Activated naive CD4-positive, alpha-beta T cell treated with anti-CD3 and anti-CD28 coated beads for 36 hours (primary cell): ENCODE data around the gene PSMD9. TPM values are rescaled to one million over a fixed set of nuclear protein-coding genes. Genes with fewer than 3 reads are reported as not detected.
"Not testable (repeated sequence)": the region's sequence is repeated elsewhere in the genome, so short reads cannot be mapped to it uniquely, and the experiment has no call there.

Experiments
- CTCF ChIA-PET: fragments of 350-600 bp; sonication (Branson Sonifier 250); formaldehyde crosslinking; loops from one replicate; lab custom pipeline; 2021; ENCODE audit warnings: antibody characterized with exemption; lab: Charles Lee
- DNase-seq: peaks from one replicate; pipeline ENCODE4 v3.0.0-alpha.2; 2020
- H3K27ac Mint-ChIP-seq: one replicate; pipeline ENCODE4 v1.8.0; 2021; ENCODE audit warnings: mild to moderate bottlenecking, mixed read lengths
- H3K27me3 Mint-ChIP-seq: one replicate; pipeline ENCODE4 v1.8.0; 2021; ENCODE audit warnings: low read depth, mixed read lengths
- H3K36me3 Mint-ChIP-seq: one replicate; pipeline ENCODE4 v1.8.0; 2021; ENCODE audit warnings: low read depth, mixed read lengths
- H3K4me1 Mint-ChIP-seq: one replicate; pipeline ENCODE4 v1.8.0; 2021; ENCODE audit warnings: low read depth, mixed read lengths
- H3K4me3 Mint-ChIP-seq: one replicate; pipeline ENCODE4 v1.8.0; 2021; ENCODE audit warnings: mild to moderate bottlenecking, moderate library complexity, mixed read lengths
- H3K9me3 Mint-ChIP-seq: one replicate; pipeline ENCODE4 v1.8.0; 2021; ENCODE audit warnings: mixed read lengths
- intact Hi-C: fragments of 100-400 bp; cut with micrococcal nuclease; formaldehyde crosslinking; loops from one replicate; pipeline ENCODE4 v1.15.1; 2023
- total RNA-seq, 2 experiments: library from RNA; stranded (reverse); gene quantifications; one replicate each; pipeline ENCODE4 v1.2.3, GENCODE V29; 2021

PSMD9 gene
- total RNA-seq, 2 experiments from 2014 or later: 56.6 to 60.6 TPM

DNA sequence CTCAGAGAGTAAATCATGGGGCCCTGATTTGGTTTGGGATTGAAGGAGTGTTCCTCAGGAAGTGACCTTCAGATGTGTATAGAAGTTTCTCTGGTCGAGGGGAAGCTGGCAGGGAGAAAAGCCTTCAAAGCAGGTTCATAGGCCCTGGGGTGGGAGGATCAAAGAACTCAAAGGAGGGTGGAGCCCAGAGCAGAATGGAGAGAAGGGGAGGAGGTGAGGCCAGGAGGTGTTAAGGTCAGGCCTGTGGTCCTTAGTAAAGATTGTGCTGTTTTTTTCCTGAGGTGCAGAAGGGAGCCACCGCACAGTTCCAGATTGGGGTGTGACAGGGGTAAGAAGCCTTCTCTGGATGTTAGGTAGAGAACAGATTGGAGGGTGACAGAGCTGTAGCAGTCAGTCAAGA is 20.1 kb downstream of the PSMD9 start:
- Mint-ChIP-seq H3K27ac (peak overlapping the region; percentile 10), H3K36me3 (peaks cover 35% of the 10 kb centered on the region), H3K9me3 (no peaks in the 10 kb centered on the region), H3K4me3 (no peak overlapping the region), H3K4me1 (peaks cover 14% of the 10 kb centered on the region), H3K27me3 (no peaks in the 10 kb centered on the region)
- CTCF ChIA-PET: interaction anchor here (0.6 kb wide), 1 partner anchor 79 kb away, joined by 3 read pairs; no protein-coding TSS in a partner anchor
- intact Hi-C loops: no loop called here
- DNase-seq: no peak

- Mint-ChIP-seq H3K4me1 (peaks cover 14% of the 10 kb centered on the region), H3K4me3 (no peak overlapping the region), H3K27ac (peak overlapping the region; percentile 51), H3K36me3 (peaks cover 27% of the 10 kb centered on the region), H3K27me3 (no peaks in the 10 kb centered on the region), H3K9me3 (no peaks in the 10 kb centered on the region)
- CTCF ChIA-PET: interaction anchor here (0.6 to 0.7 kb wide), 2 partner anchors 22 to 210 kb away, joined by 3 to 6 read pairs; no protein-coding TSS in a partner anchor
- peak; percentile 51 for DNase-seq
- intact Hi-C loops: loop anchor here (1.0 kb wide), 1 partner anchor 79 kb away; no protein-coding TSS in a partner anchor
These were observed 23.4 kb downstream of the PSMD9 start for GRCh38 chr12:121911824-121912585.

GRCh38 chr12:121915841-121916321 is 27.3 kb downstream of the PSMD9 start:
- H3K36me3 Mint-ChIP-seq: peaks cover 15% of the 10 kb centered on the region
- no peak overlapping the region for H3K27ac Mint-ChIP-seq
- no peak for DNase-seq
- peaks cover 21% of the 10 kb centered on the region for H3K4me1 Mint-ChIP-seq
- H3K4me3 Mint-ChIP-seq: no peak overlapping the region
- intact Hi-C loops: loop anchor here (5.0 kb wide), 3 partner anchors 91 to 206 kb away; no protein-coding TSS in a partner anchor
- H3K9me3 Mint-ChIP-seq: no peaks in the 10 kb centered on the region
- CTCF ChIA-PET: interaction anchor here (1.3 kb wide), 2 partner anchors 121 to 207 kb away, joined by 3 read pairs; no protein-coding TSS in a partner anchor
- no peaks in the 10 kb centered on the region for H3K27me3 Mint-ChIP-seq

DNA sequence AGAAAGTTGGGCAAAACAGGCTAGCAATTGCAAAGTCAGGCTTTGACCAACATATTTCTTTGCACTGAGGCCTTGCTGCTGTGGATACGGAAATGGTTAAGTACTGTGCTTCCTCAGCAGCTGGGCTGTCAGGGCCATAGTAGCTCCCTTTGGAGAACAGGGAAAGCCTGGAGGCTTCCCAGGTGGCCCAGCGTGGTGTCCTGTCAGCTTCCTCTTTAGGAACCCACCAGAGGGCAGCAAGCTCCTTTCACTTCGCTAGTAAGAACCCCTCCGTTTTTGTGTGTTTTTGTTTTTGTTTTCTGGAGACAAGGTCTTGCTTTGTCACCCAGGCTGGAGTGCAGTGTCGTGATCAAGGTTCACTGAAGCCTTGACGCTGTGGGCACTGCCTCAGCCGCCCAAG is 28.1 kb downstream of the PSMD9 start:
- peaks cover 21% of the 10 kb centered on the region for H3K4me1 Mint-ChIP-seq
- H3K4me3 Mint-ChIP-seq: no peak overlapping the region
- no peaks in the 10 kb centered on the region for H3K27me3 Mint-ChIP-seq
- H3K9me3 Mint-ChIP-seq: no peaks in the 10 kb centered on the region
- no peak for DNase-seq
- H3K27ac Mint-ChIP-seq: no peak overlapping the region
- intact Hi-C loops: loop anchor here (5.0 kb wide), 3 partner anchors 91 to 206 kb away; no protein-coding TSS in a partner anchor
- H3K36me3 Mint-ChIP-seq: peaks cover 12% of the 10 kb centered on the region
- CTCF ChIA-PET: interaction anchor here (0.8 to 1.3 kb wide), 3 partner anchors 21 to 206 kb away, joined by 3 to 5 read pairs (median 3); no protein-coding TSS in a partner anchor

DNA sequence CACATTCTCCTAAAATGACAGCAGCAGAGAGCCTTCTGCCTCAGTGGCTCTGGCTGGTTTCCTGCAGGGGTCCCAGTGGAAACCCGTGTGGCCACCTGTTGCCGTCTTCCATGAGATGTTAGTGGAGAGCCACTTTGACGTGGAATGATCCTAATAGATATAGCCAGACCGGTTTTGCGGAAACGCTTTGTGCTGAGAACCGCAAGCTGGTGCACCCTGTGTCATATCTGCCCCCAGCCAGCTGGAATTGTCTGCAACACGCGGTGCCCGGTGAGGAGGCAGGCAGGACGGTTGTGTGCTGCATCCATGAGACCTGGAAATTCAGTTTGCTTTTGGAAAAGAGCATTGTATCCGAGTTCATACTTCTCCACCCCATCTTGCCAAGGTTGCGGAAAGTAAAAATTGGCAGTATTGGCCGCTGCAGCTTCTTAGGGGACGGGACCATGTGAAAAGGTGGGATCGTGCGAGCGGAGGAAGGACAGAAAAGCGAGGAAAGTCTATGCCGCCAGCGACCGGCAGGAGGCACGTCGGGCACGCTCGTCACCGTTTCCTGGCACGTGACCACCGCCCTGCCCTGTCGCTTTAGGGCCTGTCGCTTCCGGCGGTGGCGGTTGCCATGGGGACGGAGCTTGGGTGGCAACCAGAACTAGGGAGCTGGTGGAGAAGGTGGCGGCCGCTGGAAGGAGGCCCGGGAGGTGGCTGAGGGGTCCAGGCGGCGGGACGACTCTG is 29.5 kb downstream of the PSMD9 start, which contains the start of gene CFAP251:
TSS of gene CFAP251 (plus strand) at position 643 of the 729 bp plus-strand sequence. CDS start 2,714 bp downstream, outside the sequence.
- Mint-ChIP-seq H3K27ac (peak within 1 kb of the TSS; percentile 78), H3K4me3 (peak within 1 kb of the TSS; percentile 69), H3K27me3 (no peaks in the 10 kb centered on the region), H3K36me3 (peaks cover 8% of the 10 kb centered on the region), H3K4me1 (peaks cover 16% of the 10 kb centered on the region), H3K9me3 (no peaks in the 10 kb centered on the region)
- peak; percentile 98 for DNase-seq
- CTCF ChIA-PET: interaction anchor here (0.7 to 2.5 kb wide), 9 partner anchors 10 to 234 kb away, joined by 3 to 11 read pairs (median 4); partner anchors contain the start of genes PSMD9 and RHOF
- intact Hi-C loops: loop anchor here (1.0 to 5.0 kb wide), 7 partner anchors 30 to 204 kb away; partner anchors contain the start of gene PSMD9

DNA sequence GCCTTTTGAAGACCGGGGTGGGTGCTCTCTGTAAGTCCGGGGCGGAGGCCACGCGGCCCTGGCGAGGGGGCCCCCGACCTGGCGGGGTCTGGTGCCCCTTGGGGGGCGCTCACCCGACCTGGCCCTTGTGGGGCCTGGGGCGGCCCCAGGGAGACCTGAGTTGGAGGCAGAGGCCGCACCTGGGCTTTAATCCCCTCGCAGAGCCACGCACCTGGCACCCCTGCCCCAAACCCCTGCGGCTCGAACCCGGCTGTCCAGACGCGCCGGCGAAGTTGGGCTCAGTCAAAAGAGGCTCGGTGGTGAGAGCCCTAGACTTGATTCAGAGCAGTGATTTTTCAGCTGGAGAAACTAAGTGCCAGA is 30.1 kb downstream of the PSMD9 start:
- Mint-ChIP-seq H3K36me3 (peaks cover 8% of the 10 kb centered on the region), H3K27ac (no peak overlapping the region)
- DNase-seq: no peak

GRCh38 chr12:121921066-121921465 is 32.5 kb downstream of the PSMD9 start:
- H3K36me3 Mint-ChIP-seq: peaks cover 6% of the 10 kb centered on the region
- H3K9me3 Mint-ChIP-seq: no peaks in the 10 kb centered on the region
- no peak overlapping the region for H3K4me3 Mint-ChIP-seq
- intact Hi-C loops: no loop called here
- no peak overlapping the region for H3K27ac Mint-ChIP-seq
- H3K4me1 Mint-ChIP-seq: peaks cover 14% of the 10 kb centered on the region
- no peak for DNase-seq
- CTCF ChIA-PET: no interaction called here
- no peaks in the 10 kb centered on the region for H3K27me3 Mint-ChIP-seq

More for the DNA sequence above, 30.1 kb downstream of the PSMD9 start:
- Mint-ChIP-seq H3K27me3 (no peaks in the 10 kb centered on the region), H3K4me1 (peaks cover 14% of the 10 kb centered on the region), H3K4me3 (peak overlapping the region; percentile 69), H3K9me3 (no peaks in the 10 kb centered on the region)
- intact Hi-C loops: loop anchor here (1.0 to 5.0 kb wide), 7 partner anchors 30 to 204 kb away; partner anchors contain the start of gene PSMD9
- CTCF ChIA-PET: interaction anchor here (0.7 to 2.5 kb wide), 9 partner anchors 9 to 234 kb away, joined by 3 to 11 read pairs (median 4); partner anchors contain the start of genes PSMD9 and RHOF

- DNase-seq: no peak
- no peaks in the 10 kb centered on the region for H3K9me3 Mint-ChIP-seq
- CTCF ChIA-PET: interaction anchor here (0.6 to 0.7 kb wide), 2 partner anchors 28 to 47 kb away, joined by 4 to 6 read pairs; no protein-coding TSS in a partner anchor
- no peak overlapping the region for H3K4me3 Mint-ChIP-seq
- H3K27me3 Mint-ChIP-seq: no peaks in the 10 kb centered on the region
- no peaks in the 10 kb centered on the region for H3K4me1 Mint-ChIP-seq
- intact Hi-C loops: no loop called here
- H3K27ac Mint-ChIP-seq: no peak overlapping the region
- no peaks in the 10 kb centered on the region for H3K36me3 Mint-ChIP-seq
These were observed 36.7 kb downstream of the PSMD9 start for GRCh38 chr12:121925358-121925695.

GRCh38 chr12:121926874-121927706 is 38.5 kb downstream of the PSMD9 start:
- no peak overlapping the region for H3K27ac Mint-ChIP-seq
- no peaks in the 10 kb centered on the region for H3K27me3 Mint-ChIP-seq
- H3K4me3 Mint-ChIP-seq: no peak overlapping the region
- intact Hi-C loops: no loop called here
- DNase-seq: no peak
- CTCF ChIA-PET: interaction anchor here (1.8 kb wide), 1 partner anchor 8 kb away, joined by 5 read pairs; the partner anchor contains the start of gene CFAP251
- no peaks in the 10 kb centered on the region for H3K9me3 Mint-ChIP-seq
- H3K4me1 Mint-ChIP-seq: no peaks in the 10 kb centered on the region
- H3K36me3 Mint-ChIP-seq: no peaks in the 10 kb centered on the region

DNA sequence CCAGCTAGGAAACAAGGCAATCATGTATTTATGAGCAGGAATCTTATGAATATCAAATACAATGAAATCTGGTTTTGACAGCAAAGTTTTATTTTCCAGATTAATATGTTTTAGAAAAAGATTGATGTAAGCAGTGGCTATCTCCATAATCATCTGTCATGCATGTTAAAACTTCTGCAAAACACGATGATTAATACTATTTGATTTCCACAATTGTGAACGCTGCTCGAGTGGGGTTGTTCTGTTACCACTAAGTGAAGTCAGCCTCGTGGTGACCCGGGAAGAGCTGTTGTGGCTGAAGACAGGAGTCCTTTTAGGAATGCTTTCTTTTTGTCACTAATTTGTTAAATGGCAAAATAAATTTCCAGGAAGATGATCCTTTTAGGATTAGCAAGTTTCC is 39.2 kb downstream of the PSMD9 start:
- Mint-ChIP-seq H3K9me3 (no peaks in the 10 kb centered on the region), H3K27me3 (no peaks in the 10 kb centered on the region), H3K4me3 (no peak overlapping the region), H3K27ac (no peak overlapping the region), H3K36me3 (no peaks in the 10 kb centered on the region), H3K4me1 (no peaks in the 10 kb centered on the region)
- CTCF ChIA-PET: interaction anchor here (1.8 kb wide), 1 partner anchor 9 kb away, joined by 5 read pairs; the partner anchor contains the start of gene CFAP251
- intact Hi-C loops: no loop called here
- no peak for DNase-seq

DNA sequence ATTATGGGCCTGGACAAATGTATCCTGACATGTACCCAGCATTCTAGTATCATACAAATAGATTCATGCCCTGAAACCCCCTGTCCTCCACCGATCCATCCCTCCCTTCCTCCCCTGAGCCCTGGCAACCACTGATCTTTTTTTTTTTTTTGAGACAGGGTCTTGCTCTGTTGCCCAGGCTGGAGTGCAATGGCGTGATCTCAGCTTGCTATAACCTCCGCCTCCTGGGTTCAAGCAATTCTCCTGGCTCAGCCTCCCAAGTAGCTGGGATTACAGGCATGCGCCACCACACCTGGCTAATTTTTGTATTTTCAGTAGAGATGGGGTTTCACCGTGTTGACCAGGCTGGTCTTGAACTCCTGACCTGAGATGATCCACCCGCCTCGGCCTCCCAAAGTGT is 41.0 kb downstream of the PSMD9 start:
- H3K4me3 Mint-ChIP-seq, H3K27ac Mint-ChIP-seq, intact Hi-C loops, H3K9me3 Mint-ChIP-seq, CTCF ChIA-PET, H3K27me3 Mint-ChIP-seq, H3K36me3 Mint-ChIP-seq, H3K4me1 Mint-ChIP-seq, DNase-seq: not testable (repeated sequence)
